BJ (cell line): ENCODE measurements around the gene RUVBL1. TPM values are rescaled to one million over a fixed set of nuclear protein-coding genes. Genes with fewer than 3 reads are reported as not detected.

Source experiments
- CTCF ChIA-PET: fragments of 350-600 bp; formaldehyde crosslinking; extraction: SDS; loops from one replicate; lab custom pipeline; 2021; ENCODE audit warnings: antibody characterized with exemption, inconsistent platforms; lab: Yijun Ruan, JAX
- POLR2A ChIA-PET: fragments of 300-600 bp; sonication (Branson Sonifier 250); formaldehyde crosslinking; extraction: SDS; loops from one replicate; lab custom pipeline; 2021; ENCODE audit warnings: antibody characterized with exemption; lab: Charles Lee
- DNase-seq: peaks from one replicate; pipeline ENCODE4 v3.0.0-alpha.2; 2011; ENCODE audit warnings: low read depth
- H3K27me3 ChIP-seq: 2 replicates; pipeline ENCODE4 v1.6.0; 2011; ENCODE audit warnings: low read length; ENCODE audit not compliant: control insufficient read depth, insufficient read depth
- H3K36me3 ChIP-seq: 2 replicates; pipeline ENCODE4 v1.5.1; 2011; ENCODE audit warnings: low read length; ENCODE audit not compliant: control insufficient read depth, insufficient read depth
- H3K4me3 ChIP-seq: 2 replicates; pipeline ENCODE4 v1.5.1; 2011; ENCODE audit warnings: low read depth, mild to moderate bottlenecking, control low read depth, low read length
- CTCF ChIP-seq: IDR thresholded peaks from 2 replicates; pipeline ENCODE4 v1.5.1; 2011; ENCODE audit warnings: low read depth, mild to moderate bottlenecking, control low read depth, inconsistent platforms, low read length, moderate library complexity; ENCODE audit not compliant: insufficient read depth
- polyA plus RNA-seq: library from polyadenylated mRNA; depleted of rRNA; stranded (reverse); fragments of >200 nt; gene quantifications from 2 replicates; pipeline ENCODE4 v1.2.3, GENCODE V29; 2011

The RUVBL1 gene
- polyA plus RNA-seq, 1 experiment = 67.6 TPM

DNA sequence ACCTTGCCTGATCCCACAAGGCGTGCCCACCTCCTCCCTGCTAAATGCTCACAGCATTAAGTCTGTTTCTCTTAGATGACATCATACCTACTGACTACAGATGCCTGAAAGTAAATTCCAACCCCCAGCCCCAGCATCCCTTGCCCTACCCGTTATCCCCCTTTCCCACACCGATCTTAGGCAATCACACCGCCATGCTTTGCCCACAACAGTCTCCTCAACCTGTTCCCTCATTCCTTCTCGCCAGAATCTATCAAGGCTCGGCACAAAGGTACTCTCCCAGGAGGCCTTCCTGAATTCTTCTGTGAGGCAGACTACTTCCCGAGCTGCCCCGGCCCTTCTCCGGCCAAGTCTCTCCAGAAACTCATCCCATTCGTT, 72.2 kb downstream of the RUVBL1 start:
- ChIA-PET POLR2A (no interaction called here), CTCF (interaction anchor here (1.0 kb wide), 1 partner anchor 18 kb away, joined by 3 read pairs; no protein-coding TSS in a partner anchor)
- Histone ChIP-seq H3K27me3 (no peaks in the 10 kb centered on the region; the same call in 1 of the 2 replicates), H3K36me3 (peaks cover 6% of the 10 kb centered on the region), H3K4me3 (peak overlapping the region; percentile 67)
- no peak for DNase-seq
- TF ChIP-seq CTCF = no peak

GRCh38 chr3:128050597-128050996, 73.0 kb downstream of the RUVBL1 start:
- H3K4me3 ChIP-seq = no peak overlapping the region
- H3K27me3 ChIP-seq = no peaks in the 10 kb centered on the region; the same call in 1 of the 2 replicates
- ChIA-PET CTCF (interaction anchor here (1.0 kb wide), 1 partner anchor 17 kb away, joined by 3 read pairs; no protein-coding TSS in a partner anchor), POLR2A (no interaction called here)
- DNase-seq = no peak
- TF ChIP-seq CTCF = no peak
- H3K36me3 ChIP-seq = peaks cover 5% of the 10 kb centered on the region

DNA sequence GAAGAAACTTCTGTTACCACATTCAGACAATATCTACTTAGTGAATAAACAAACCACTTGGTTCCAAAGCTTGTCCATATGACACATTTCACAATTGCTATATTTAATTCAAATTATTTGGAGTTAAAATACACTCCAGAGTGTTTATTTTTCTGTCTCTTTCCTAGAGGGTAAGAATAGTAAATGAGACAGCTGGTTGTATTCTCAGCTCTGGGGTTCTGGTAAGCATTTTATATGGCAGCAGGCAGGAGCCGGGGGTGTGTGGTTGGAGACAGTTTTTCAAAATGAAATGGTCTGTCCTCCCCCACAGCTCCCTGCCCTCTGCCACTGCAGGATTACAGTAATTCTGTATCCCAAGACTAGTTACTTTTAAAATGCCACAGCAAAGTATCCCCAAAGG, 82.3 kb downstream of the RUVBL1 start:
- peaks cover 17% of the 10 kb centered on the region for H3K27me3 ChIP-seq
- H3K4me3 ChIP-seq = no peak overlapping the region
- ChIA-PET POLR2A (no interaction called here), CTCF (no interaction called here)
- no peaks in the 10 kb centered on the region for H3K36me3 ChIP-seq
- no peak for TF ChIP-seq CTCF
- no peak for DNase-seq

DNA sequence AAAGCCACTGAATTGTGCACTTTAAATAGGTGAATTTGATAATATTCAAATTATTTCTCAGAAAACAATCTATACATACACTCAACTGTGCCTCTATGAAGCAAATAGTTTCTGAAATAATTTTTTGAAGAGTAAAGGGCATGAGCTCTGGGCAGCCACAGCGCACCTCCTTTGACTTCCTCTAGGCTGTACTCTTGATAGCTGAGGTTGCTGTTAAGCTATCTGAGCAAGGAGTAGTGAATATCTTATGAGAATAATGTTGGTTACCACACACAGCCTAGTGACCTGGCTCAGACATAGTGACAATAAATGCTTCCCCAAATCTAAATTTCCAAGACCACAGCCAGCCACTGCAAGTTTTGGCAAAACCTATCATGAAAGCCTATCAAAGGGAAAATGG, 83.0 kb downstream of the RUVBL1 start:
- CTCF ChIA-PET = no interaction called here
- POLR2A ChIA-PET = no interaction called here
- H3K27me3 ChIP-seq = peaks cover 19% of the 10 kb centered on the region
- no peaks in the 10 kb centered on the region for H3K36me3 ChIP-seq
- DNase-seq = no peak
- H3K4me3 ChIP-seq = no peak overlapping the region
- no peak for TF ChIP-seq CTCF

GRCh38 chr3:128040041-128040440, 83.6 kb downstream of the RUVBL1 start:
- TF ChIP-seq CTCF = no peak
- no peak overlapping the region for H3K4me3 ChIP-seq
- POLR2A ChIA-PET = no interaction called here
- no peaks in the 10 kb centered on the region for H3K36me3 ChIP-seq
- DNase-seq = no peak
- peaks cover 19% of the 10 kb centered on the region for H3K27me3 ChIP-seq
- CTCF ChIA-PET = no interaction called here
